Endodermal cell (in vitro differentiated cells): ENCODE results near the gene PCDHGA2. TPM values are rescaled to one million over a fixed set of nuclear protein-coding genes. Genes with fewer than 3 reads are reported as not detected.
"Not testable (repeated sequence)": the region's sequence is repeated elsewhere in the genome, so short reads cannot be mapped to it uniquely, and the experiment has no call there.

Source experiments
- DNase-seq: peaks from one replicate; pipeline ENCODE4 v3.0.0-alpha.2; 2017
- H3K27ac ChIP-seq: 2 replicates; pipeline ENCODE4 v1.5.1; 2013; ENCODE audit warnings: mild to moderate bottlenecking, low read depth, low read length, moderate library complexity
- H3K27me3 ChIP-seq: 2 replicates; pipeline ENCODE4 v1.6.1; 2013; ENCODE audit warnings: mild to moderate bottlenecking, low read length, moderate library complexity; ENCODE audit not compliant: insufficient read depth, control insufficient read depth, poor library complexity, severe bottlenecking
- H3K36me3 ChIP-seq: 2 replicates; pipeline ENCODE4 v1.7.0; 2013; ENCODE audit warnings: mild to moderate bottlenecking, low read length, moderate library complexity; ENCODE audit not compliant: control insufficient read depth, insufficient read depth
- H3K4me1 ChIP-seq: one replicate; pipeline ENCODE4 v1.7.0; 2013; ENCODE audit warnings: low read length; ENCODE audit not compliant: control insufficient read depth, insufficient read depth
- H3K4me3 ChIP-seq: 2 replicates; pipeline ENCODE4 v1.5.1; 2013; ENCODE audit warnings: mild to moderate bottlenecking, low read length, moderate library complexity
- H3K9ac ChIP-seq: 2 replicates; pipeline ENCODE4 v1.6.1; 2013; ENCODE audit warnings: mild to moderate bottlenecking, low read length, moderate library complexity; ENCODE audit not compliant: poor library complexity, severe bottlenecking; ENCODE audit errors: extremely low read depth
- H3K9me3 ChIP-seq: 2 replicates; pipeline ENCODE4 v1.6.1; 2013; ENCODE audit warnings: mild to moderate bottlenecking, low read length, moderate library complexity; ENCODE audit not compliant: control insufficient read depth
- H3K27ac Mint-ChIP-seq: 2 replicates; pipeline ENCODE4 v1.8.0; 2020; ENCODE audit warnings: mixed read lengths
- H3K27me3 Mint-ChIP-seq: 2 replicates; pipeline ENCODE4 v1.8.0; 2021; ENCODE audit warnings: mild to moderate bottlenecking, mixed read lengths; ENCODE audit not compliant: insufficient read depth
- H3K36me3 Mint-ChIP-seq: 2 replicates; pipeline ENCODE4 v1.8.0; 2020; ENCODE audit warnings: low read depth, mixed read lengths
- H3K4me1 Mint-ChIP-seq: 2 replicates; pipeline ENCODE4 v1.8.0; 2020; ENCODE audit warnings: mixed read lengths
- H3K4me3 Mint-ChIP-seq: 2 replicates; pipeline ENCODE4 v1.8.0; 2020; ENCODE audit warnings: mild to moderate bottlenecking, moderate library complexity, mixed read lengths
- H3K9me3 Mint-ChIP-seq: 2 replicates; pipeline ENCODE4 v1.8.0; 2020; ENCODE audit warnings: mild to moderate bottlenecking, mixed read lengths
- CTCF ChIP-seq: fragments of 200-600 bp; sonication (generic); conservative IDR thresholded peaks from 2 replicates; pipeline ENCODE4 v1.5.0; 2021; ENCODE audit warnings: antibody characterized with exemption, mild to moderate bottlenecking
- WGBS, 2 experiments: methylation state at CpG; one replicate each; pipeline versions ENCODE4 v1.1.5 to v1.1.7; 2013; ENCODE audit warnings: missing lambda C conversion rate in 2 of 2, mixed read lengths in 1 of 2; ENCODE audit not compliant: insufficient coverage in 1 of 2, insufficient read length in 1 of 2; 5-methylcytosine and 5-hydroxymethylcytosine counted together
- total RNA-seq, 2 donors: library from RNA; stranded (reverse); fragmentation: NEBNext Ultra II Directional in 1 of 2; extraction: Animal tissue kit (Norgen Biotek cat#: 25700) in 1 of 2; gene quantifications; 2 replicates in 1 of 2; 3 replicates in 1 of 2; pipeline ENCODE4 v1.2.1, GENCODE V29; 2021

Gene PCDHGA2
- total RNA-seq, 2 donors from 2014 or later: 0.09 to 2.0 TPM

GRCh38 chr5:141375444-141376155 is 37.0 kb downstream of the PCDHGA2 start:
- H3K9ac ChIP-seq, H3K4me1 Mint-ChIP-seq, H3K27ac ChIP-seq, H3K27ac Mint-ChIP-seq, H3K27me3 ChIP-seq, H3K4me3 Mint-ChIP-seq, DNase-seq, H3K36me3 ChIP-seq, H3K4me3 ChIP-seq, H3K4me1 ChIP-seq, H3K27me3 Mint-ChIP-seq: not testable (repeated sequence)
- Mint-ChIP-seq H3K36me3 (peaks cover 42% of the 10 kb centered on the region), H3K9me3 (peaks cover 52% of the 10 kb centered on the region)
- peak; percentile 16 for TF ChIP-seq CTCF
- WGBS, 2 experiments: 88 to 96% methylated on average over 8 to 36 of the region's 48 CpGs
- peaks cover 48% of the 10 kb centered on the region for H3K9me3 ChIP-seq

GRCh38 chr5:141382469-141383294 is 44.1 kb downstream of the PCDHGA2 start, which contains the start of gene PCDHGA7:
Gene PCDHGA7 (plus strand): TSS chr5:141382742. CDS start chr5:141382900, 158 bp downstream.
- Histone ChIP-seq H3K9ac (no peak within 1 kb of the TSS), H3K36me3 (no peaks in the 10 kb centered on the region), H3K9me3 (peaks cover 38% of the 10 kb centered on the region), H3K4me1 (no peaks in the 10 kb centered on the region), H3K4me3 (no peak within 1 kb of the TSS), H3K27me3 (no peaks in the 10 kb centered on the region), H3K27ac (no peak within 1 kb of the TSS)
- Mint-ChIP-seq H3K27ac (no peak within 1 kb of the TSS), H3K27me3 (no peaks in the 10 kb centered on the region), H3K4me1 (no peaks in the 10 kb centered on the region), H3K9me3 (peaks cover 42% of the 10 kb centered on the region), H3K4me3 (no peak within 1 kb of the TSS), H3K36me3 (peaks cover 23% of the 10 kb centered on the region)
- 91 to 95% methylated on average over 33 to 37 of the region's 37 CpGs for WGBS, 2 experiments
- DNase-seq: no peak
- TF ChIP-seq CTCF: no peak

GRCh38 chr5:141383345-141383744 is 44.8 kb downstream of the PCDHGA2 start:
- Mint-ChIP-seq H3K27ac (no peak overlapping the region), H3K4me1 (no peaks in the 10 kb centered on the region), H3K27me3 (peaks cover 3% of the 10 kb centered on the region), H3K9me3 (peaks cover 46% of the 10 kb centered on the region), H3K4me3 (no peak overlapping the region), H3K36me3 (peaks cover 26% of the 10 kb centered on the region)
- H3K36me3 ChIP-seq: no peaks in the 10 kb centered on the region
- H3K9me3 ChIP-seq: peaks cover 36% of the 10 kb centered on the region
- H3K4me1 ChIP-seq: no peaks in the 10 kb centered on the region
- no peak overlapping the region for H3K4me3 ChIP-seq
- no peak overlapping the region for H3K9ac ChIP-seq
- H3K27me3 ChIP-seq: no peaks in the 10 kb centered on the region
- WGBS, 2 experiments: 92 to 96% methylated on average over 17 to 21 of the region's 21 CpGs
- no peak for TF ChIP-seq CTCF
- H3K27ac ChIP-seq: no peak overlapping the region
- DNase-seq: no peak
